ENCODE measurements around the gene ROBO1. TPM values are rescaled to one million over a fixed set of nuclear protein-coding genes. Genes with fewer than 3 reads are reported as not detected.

The ROBO1 gene
- total RNA-seq, 1 experiment from 2014 or later: 7.0 TPM

DNA sequence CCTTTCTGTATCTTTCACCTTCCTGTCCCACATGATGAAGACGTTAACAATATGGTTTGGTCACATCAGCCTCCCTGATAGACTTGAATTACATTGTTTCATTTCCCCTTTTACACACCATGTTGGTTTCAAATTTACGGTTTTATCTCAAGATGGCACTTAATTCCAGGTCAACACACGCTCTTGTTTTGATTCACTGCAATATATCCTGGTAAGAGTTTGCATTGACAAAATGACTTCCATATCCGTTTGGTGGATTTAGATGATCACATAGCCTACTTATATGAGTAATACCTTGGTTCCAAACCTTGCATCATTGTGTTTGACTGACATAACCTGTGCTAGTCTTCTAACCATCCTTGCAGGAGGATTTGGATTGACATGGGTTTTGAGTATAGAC is 499.4 kb downstream of the ROBO1 start:
- H3K36me3 ChIP-seq: no peaks in the 10 kb centered on the region
- no peak overlapping the region for H3K4me3 ChIP-seq
- no peaks in the 10 kb centered on the region for H3K27me3 ChIP-seq
- H3K9me3 ChIP-seq: no peaks in the 10 kb centered on the region
- DNase-seq: no peak

DNA sequence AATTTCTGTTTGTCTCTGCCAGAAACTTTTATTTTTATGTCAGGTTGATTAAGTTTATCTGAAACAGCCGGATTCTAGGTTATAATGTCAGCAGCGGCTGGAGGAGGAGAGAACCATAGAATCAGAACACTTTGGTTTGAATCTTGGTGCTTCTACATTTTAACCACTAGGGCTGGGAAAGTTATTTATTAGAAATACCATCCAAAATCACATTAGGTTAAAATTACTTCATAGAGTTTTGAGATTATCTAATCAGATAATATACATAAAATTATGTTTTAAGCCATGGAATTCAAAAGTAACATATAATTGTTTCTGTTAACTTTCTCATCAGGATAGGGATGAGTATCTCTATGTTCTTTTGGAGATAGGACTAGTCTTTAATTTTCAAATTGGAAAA is 502.9 kb downstream of the ROBO1 start:
- Histone ChIP-seq H3K36me3 (no peaks in the 10 kb centered on the region), H3K9me3 (no peaks in the 10 kb centered on the region), H3K4me3 (no peak overlapping the region), H3K27me3 (no peaks in the 10 kb centered on the region)
- no peak for DNase-seq

DNA sequence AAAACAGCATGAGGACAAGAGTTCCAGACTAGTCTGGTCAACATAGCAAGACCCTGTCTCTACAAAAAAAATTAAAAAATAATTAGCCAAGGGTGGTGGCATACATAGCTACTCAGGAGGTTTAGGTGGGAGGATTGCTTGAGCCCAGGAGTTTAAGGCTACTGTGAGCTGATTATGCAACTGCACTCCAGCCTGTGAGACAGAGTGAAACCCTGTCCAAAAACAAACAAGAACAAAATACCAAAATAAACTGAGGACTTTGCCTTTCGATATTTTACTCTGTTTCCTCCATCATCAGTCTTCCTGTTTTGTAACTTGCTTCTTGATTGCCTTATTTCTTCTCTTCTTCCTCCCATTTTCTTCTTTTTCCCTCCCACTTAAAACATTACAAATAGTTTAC is 504.4 kb downstream of the ROBO1 start:
- Histone ChIP-seq H3K9me3 (no peaks in the 10 kb centered on the region), H3K4me3 (no peak overlapping the region), H3K36me3 (no peaks in the 10 kb centered on the region), H3K27me3 (no peaks in the 10 kb centered on the region)
- DNase-seq: no peak

DNA sequence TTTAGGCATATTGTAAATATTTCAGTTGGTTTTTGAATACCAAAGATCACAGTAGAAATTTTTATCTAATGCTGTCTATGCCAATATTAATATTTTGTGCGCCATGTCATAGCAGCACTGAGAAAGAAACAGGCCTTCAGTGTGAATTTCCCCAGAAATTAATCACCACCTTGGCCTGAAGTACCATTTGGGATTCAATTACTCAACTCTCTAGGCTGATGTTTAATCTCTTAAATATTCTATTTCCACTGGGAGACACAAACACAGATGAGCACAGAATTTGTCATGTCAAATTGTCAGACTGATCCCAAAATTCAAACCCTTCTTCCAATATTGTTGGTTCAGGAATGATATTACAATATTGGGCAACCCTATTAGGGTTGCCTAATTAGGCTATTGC is 509.3 kb downstream of the ROBO1 start:
- DNase-seq: no peak
- no peaks in the 10 kb centered on the region for H3K36me3 ChIP-seq

DNA sequence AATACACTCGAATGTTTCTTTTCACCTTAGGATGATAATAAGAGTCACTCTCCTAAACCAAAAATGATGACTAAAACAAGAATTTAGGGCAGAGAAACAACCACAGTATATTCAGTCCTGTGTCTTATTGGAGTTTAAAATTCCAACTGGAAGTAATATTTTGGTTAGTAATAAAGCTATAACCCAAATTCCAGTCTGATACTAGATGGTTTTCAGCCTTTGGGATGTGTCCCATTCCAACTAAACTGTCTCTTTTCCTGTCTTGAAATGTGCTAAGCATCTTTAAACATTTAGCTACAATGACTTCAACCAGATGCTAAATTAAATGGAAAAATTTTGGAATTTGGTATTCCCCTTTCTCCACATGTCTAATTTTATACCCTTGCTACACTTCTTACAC is 510.0 kb downstream of the ROBO1 start:
- Histone ChIP-seq H3K4me3 (no peak overlapping the region), H3K36me3 (no peaks in the 10 kb centered on the region), H3K9me3 (no peaks in the 10 kb centered on the region), H3K27me3 (no peaks in the 10 kb centered on the region)
- no peak for DNase-seq

More for the DNA sequence above, 509.3 kb downstream of the ROBO1 start:
- no peak overlapping the region for H3K4me3 ChIP-seq
- H3K27me3 ChIP-seq: no peaks in the 10 kb centered on the region
- no peaks in the 10 kb centered on the region for H3K9me3 ChIP-seq

DNA sequence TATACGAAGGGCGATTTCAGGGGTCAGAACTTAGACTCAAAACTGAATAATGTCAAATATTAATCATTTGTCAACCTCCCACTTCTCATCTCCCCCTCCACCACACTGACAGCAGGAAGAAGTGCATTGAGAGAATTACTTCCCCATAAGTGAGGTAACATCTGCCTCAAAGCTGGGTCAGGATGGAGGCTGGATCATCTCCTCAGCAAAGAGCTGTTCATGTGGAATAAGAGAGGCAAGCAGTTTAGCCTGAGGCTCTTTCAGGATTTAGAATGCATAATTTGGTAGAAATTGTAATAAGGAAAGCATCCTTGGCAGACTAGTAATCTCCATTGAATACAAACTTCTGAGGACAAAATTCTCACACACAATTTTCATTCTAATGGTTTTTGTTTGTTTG is 512.1 kb downstream of the ROBO1 start:
- Histone ChIP-seq H3K4me3 (no peak overlapping the region), H3K27me3 (no peaks in the 10 kb centered on the region), H3K9me3 (no peaks in the 10 kb centered on the region), H3K36me3 (no peaks in the 10 kb centered on the region)
- DNase-seq: no peak

DNA sequence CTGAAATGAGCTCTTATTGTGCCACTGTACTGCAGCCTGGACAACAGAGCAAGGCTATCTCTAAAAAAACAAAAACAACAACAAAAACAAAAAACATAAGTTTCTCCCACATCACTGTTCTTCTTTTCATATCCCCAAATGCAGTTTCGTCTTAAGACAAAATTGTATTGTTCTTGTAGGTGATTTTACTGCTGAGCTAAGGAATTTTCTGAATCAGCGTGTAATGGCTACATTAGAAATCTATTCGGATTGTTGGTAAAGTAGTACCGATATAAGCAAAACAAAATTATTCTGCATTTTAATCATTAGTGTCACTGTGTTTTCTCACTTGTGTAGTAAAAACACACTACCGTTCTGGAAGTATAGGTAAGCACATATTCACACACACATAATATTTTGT is 512.5 kb downstream of the ROBO1 start:
- H3K9me3 ChIP-seq: no peaks in the 10 kb centered on the region
- no peak overlapping the region for H3K4me3 ChIP-seq
- no peaks in the 10 kb centered on the region for H3K36me3 ChIP-seq
- H3K27me3 ChIP-seq: no peaks in the 10 kb centered on the region
- DNase-seq: no peak

DNA sequence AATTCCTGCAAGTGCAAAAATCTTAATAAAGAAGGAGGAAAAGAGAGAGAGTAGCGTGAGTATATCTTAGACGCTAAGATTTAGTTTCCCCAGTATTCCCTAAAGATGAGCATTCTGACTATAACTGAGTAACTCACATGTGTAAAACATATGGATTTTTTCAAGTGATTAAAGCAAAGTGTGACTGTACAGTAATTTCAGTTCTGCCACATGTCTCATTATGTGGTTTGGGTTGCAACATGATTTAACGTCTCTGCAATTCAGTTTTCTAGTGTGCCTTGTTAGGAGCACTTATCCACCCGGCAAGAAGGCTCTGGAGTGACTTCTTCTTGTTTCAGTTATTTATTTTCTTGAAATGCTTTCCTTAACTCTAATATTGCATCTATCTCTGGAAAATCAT is 514.1 kb downstream of the ROBO1 start:
- no peak for DNase-seq
- Histone ChIP-seq H3K36me3 (no peaks in the 10 kb centered on the region), H3K4me3 (no peak overlapping the region), H3K27me3 (no peaks in the 10 kb centered on the region), H3K9me3 (no peaks in the 10 kb centered on the region)

DNA sequence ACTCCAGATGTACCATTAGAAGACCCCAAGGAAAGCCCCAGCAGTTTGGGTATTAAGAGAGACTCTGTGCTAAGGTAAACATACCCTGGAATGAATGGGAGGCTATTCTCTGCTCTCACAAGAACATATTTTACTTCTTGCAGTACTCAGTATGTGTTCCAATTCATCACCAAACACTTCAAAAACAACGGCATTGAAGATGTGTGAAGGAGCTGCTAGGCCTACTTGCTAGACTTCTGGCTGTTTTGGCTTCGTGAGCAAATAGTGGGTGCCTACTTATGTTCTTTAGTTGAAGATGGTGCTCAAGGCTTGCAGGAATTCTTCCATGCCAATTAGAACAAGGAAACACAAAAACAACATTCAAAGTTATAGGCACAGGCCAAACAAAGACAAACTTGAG is 514.5 kb downstream of the ROBO1 start:
- Histone ChIP-seq H3K36me3 (no peaks in the 10 kb centered on the region), H3K27me3 (no peaks in the 10 kb centered on the region), H3K9me3 (no peaks in the 10 kb centered on the region), H3K4me3 (no peak overlapping the region)
- no peak for DNase-seq

DNA sequence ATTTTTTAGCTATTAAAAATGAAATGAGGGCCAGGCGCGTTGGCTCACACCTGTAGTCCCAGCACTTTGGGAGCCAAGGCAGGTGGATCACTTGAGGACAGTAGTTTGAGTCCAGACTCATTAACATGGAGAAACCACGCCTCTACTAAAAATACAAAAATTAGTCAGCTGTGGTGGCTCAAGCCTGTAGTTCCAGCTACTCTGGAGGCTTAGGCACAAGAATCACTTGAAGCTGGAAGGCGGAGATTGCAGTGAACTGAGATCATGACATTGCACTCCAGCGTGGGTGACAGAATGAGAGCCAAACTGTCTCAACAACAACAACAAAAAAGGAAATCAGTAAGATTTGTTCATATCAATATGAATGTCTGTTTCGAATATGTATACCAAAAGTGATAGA is 517.1 kb downstream of the ROBO1 start:
- Histone ChIP-seq H3K27me3 (no peaks in the 10 kb centered on the region), H3K9me3 (no peaks in the 10 kb centered on the region), H3K4me3 (no peak overlapping the region), H3K36me3 (no peaks in the 10 kb centered on the region)
- no peak for DNase-seq

DNA sequence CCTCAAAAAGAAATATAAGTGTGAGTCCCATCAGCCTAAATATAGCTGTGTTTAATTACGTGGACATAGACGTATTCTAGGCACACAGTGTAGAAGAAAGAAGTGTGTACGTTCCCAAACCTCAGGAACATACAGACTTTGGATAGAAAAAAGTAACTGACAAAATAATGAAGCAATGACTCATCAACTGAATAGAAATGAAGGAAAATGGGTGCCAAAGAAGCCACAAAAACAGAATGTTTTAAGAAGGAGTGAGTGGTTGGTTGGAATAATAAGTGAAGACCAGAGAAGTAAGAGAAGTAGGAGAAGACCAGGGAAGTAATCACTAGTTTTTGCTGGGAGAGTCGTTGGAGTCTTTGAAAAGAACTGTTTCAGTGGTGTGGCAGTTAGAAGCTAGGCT is 518.1 kb downstream of the ROBO1 start:
- no peak for DNase-seq
- H3K4me3 ChIP-seq: no peak overlapping the region

DNA sequence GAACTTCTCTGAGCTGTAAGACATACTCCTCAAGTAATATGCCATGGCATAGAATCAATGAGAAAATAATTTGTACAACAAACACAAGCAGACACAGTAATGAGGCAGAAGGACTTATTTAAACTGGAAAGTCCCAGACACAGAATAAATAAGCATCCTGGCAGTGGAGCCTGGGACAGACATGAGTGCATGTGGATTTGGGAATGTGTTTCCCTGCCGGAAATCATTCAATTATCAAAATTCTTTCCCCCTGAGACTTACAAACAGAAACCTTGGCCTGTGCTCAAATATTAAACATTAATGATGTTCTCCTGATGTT is 520.1 kb downstream of the ROBO1 start:
- H3K9me3 ChIP-seq: no peaks in the 10 kb centered on the region
- no peak overlapping the region for H3K4me3 ChIP-seq
- peak; percentile 27 for DNase-seq
- no peaks in the 10 kb centered on the region for H3K27me3 ChIP-seq
- H3K36me3 ChIP-seq: no peaks in the 10 kb centered on the region

More for the DNA sequence above, 518.1 kb downstream of the ROBO1 start:
- H3K36me3 ChIP-seq: no peaks in the 10 kb centered on the region
- no peaks in the 10 kb centered on the region for H3K27me3 ChIP-seq
- H3K9me3 ChIP-seq: no peaks in the 10 kb centered on the region

DNA sequence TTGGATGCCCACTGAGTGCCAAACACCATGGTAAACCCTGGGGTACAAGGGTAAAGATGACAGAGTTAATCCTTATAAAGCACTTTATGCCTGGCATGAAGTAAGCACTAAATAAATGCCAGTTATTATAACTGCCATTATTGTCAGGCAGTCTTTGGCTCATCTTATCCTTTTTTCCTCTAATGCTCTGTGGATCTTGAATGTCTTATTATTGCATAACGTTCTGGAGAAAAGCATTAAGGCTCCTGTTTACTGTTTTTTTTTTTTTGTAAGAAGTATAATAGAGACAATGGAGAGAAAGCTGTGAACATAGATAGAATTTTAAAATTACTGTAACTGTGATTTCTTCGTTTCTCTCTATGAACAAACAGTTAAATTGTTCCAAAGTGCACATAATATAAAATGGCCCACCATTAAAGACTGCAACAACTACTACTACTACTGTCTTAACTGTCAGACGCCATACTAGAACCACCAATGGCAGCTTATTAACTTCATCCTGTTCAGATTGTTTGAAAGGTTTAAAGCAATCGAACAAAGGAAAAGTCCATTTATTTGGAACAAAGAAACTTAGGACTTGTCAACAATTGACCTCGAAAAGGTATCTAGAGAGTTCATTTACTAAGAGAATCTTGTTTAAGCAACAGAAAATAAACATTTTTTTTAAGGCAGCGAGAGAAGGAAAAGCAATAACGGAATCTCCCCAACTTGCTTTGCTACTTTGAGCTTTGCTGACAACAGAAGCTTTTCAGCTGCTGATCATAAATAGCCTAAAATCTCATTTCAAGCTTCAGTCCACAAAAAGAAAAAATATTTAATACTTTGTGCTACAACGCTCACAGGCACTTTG is 520.7 kb downstream of the ROBO1 start:
- DNase-seq: no peak
- Histone ChIP-seq H3K36me3 (no peaks in the 10 kb centered on the region), H3K4me3 (no peak overlapping the region), H3K27me3 (no peaks in the 10 kb centered on the region), H3K9me3 (no peaks in the 10 kb centered on the region)

DNA sequence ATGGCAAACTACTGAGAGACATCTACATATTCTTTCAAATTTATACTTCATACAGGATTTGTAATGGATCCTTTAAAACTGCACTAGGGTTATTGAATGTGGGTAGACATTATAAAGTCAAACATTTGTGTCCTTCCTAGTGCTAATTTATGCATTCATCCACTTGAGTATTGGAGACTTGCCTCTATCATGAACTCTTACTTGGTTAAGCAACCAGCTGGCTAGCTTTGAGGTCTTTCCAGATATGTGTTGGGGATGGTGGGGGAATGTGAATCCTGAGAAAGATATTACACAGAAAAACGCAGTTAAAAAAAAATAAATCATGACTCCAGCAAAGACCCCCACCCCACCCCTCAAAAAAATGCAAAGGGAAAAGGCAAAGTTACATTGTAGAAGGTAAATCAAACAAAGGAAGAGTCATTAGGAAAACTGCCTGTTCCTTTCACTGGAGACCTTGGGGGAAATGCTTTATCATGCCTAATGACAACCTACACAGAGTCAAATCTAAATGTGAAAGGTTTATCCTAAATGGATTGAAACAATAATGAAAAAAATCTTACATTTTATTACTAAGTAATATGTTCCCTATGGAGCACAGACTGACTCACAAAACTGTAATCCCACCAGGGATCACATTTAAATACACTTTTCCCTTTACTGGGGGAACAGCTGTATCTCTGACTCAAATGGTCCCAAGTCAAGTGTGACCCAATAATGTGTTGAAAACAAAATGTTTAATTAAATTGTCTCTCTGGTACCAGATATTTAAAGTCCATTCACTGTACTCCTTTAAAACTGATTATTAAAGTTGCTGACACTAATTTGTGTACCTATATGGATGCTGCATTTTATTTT is 522.3 kb downstream of the ROBO1 start:
- no peaks in the 10 kb centered on the region for H3K9me3 ChIP-seq
- DNase-seq: no peak

DNA sequence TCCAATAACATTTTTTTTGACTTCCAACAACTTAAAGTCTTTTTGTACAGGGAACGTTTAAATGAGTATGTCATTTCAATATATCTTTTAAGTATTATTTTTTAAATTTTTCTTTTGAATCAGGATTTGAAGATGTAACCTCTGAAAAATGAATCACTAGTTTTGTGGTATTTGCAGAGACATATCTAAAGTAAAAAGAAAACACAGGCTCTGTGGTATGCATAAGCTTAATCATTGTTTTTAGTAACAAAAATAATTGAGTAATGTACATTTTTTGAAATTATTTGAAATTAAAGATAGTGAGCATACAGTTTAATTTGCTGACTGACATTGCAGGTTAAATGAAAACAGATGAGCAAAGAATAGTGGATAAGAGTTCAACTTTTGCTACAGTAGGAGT is 531.3 kb downstream of the ROBO1 start:
- DNase-seq: no peak
- no peaks in the 10 kb centered on the region for H3K36me3 ChIP-seq
- H3K9me3 ChIP-seq: no peaks in the 10 kb centered on the region
- no peaks in the 10 kb centered on the region for H3K27me3 ChIP-seq
- no peak overlapping the region for H3K4me3 ChIP-seq

More for the DNA sequence above, 522.3 kb downstream of the ROBO1 start:
- H3K36me3 ChIP-seq: no peaks in the 10 kb centered on the region
- no peak overlapping the region for H3K4me3 ChIP-seq
- H3K27me3 ChIP-seq: no peaks in the 10 kb centered on the region

DNA sequence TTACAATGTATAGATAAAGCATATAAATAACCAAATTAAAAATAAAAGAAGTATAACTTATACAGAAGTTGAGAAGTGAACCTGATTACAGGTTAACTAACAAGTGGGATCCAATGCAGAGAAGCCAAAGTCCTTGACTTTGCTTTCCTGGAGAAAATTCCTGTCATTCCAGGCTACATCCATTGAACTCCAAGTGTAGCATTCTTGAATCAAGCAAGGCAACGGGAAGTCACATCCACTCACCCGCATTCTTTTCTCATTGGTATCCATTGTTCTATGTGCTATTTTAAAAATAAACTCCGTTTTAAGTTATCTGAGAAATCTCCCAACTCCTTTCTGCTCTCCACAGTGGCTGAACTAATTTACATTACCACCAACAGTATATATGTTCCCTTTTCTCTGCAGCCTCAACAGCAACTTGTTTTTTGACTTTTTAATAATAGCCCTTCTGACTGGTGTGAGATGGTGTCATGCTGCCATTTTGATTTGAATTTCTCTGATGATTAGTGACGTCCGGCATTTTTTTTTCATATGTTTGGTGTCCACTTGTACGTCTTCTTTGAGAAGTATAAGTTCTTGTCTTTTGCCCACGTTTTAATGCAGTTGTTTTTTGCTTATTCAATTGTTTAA is 534.3 kb downstream of the ROBO1 start:
- Histone ChIP-seq H3K4me3 (no peak overlapping the region), H3K9me3 (no peaks in the 10 kb centered on the region), H3K27me3 (no peaks in the 10 kb centered on the region), H3K36me3 (no peaks in the 10 kb centered on the region)
- DNase-seq: no peak

DNA sequence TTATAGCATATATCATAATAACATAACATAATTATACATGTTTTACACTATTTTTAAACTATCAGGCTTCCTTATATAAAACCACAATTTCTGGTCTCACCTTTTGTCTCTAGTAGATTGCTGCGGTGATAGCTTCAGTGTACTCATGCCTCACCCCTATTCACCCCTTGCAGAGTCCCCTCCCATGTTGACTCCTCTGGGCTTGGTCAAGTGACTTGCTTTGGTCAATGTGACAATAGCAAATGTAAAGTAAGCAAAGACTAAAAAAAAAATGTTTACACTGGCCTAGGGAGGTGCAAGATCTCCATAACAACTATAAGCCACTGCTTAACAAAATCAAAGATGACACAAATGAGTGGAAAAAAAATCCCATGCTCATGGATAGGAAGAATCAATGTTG is 537.5 kb downstream of the ROBO1 start:
- Histone ChIP-seq H3K4me3 (no peak overlapping the region), H3K27me3 (no peaks in the 10 kb centered on the region), H3K9me3 (no peaks in the 10 kb centered on the region), H3K36me3 (no peaks in the 10 kb centered on the region)
- DNase-seq: no peak

All from MG63 (cell line).